GM21515 (cell line): ENCODE results near the gene UCP2.
"Not testable (repeated sequence)": the region's sequence is repeated elsewhere in the genome, so short reads cannot be mapped to it uniquely, and the experiment has no call there.

Experiments used
- ATAC-seq: cut with Tn5 transposase; IDR thresholded peaks from one replicate; pipeline ENCODE4 v1.9.1; 2021; ENCODE audit not compliant: unreplicated experiment

The UCP2 gene

GRCh38 chr11:73996161-73996747 lies 13.6 kb upstream of the UCP2 start:
- no peak for ATAC-seq

GRCh38 chr11:73995731-73996130 lies 13.1 kb upstream of the UCP2 start:
- ATAC-seq, result no peak

- peak; percentile 45 for ATAC-seq
Observed at GRCh38 chr11:73995247-73995646, 12.6 kb upstream of the UCP2 start.

- no peak for ATAC-seq
Observed at GRCh38 chr11:73991471-73992006, 8.9 kb upstream of the UCP2 start.

GRCh38 chr11:73990730-73991129 lies 8.1 kb upstream of the UCP2 start:
- no peak for ATAC-seq

- no peak for ATAC-seq
Observed at GRCh38 chr11:73989156-73989555, 6.5 kb upstream of the UCP2 start.

- no peak for ATAC-seq
Observed at GRCh38 chr11:73988227-73988626, 5.6 kb upstream of the UCP2 start.

GRCh38 chr11:73985661-73986060 lies 3.0 kb upstream of the UCP2 start:
- not testable (repeated sequence) for ATAC-seq

GRCh38 chr11:73983741-73984538 lies 1.3 kb upstream of the UCP2 start:
- no peak for ATAC-seq

- ATAC-seq, result peak; percentile 73
Observed at GRCh38 chr11:73982990-73983740, 522 bp upstream of the UCP2 start.

GRCh38 chr11:73981051-73981805 lies 1.4 kb downstream of the UCP2 start:
- no peak for ATAC-seq

GRCh38 chr11:73980001-73980961 lies 2.4 kb downstream of the UCP2 start:
- peak; percentile 45 for ATAC-seq

GRCh38 chr11:73978576-73979086 lies 4.0 kb downstream of the UCP2 start:
- no peak for ATAC-seq

- no peak for ATAC-seq
Observed at GRCh38 chr11:73977856-73978519, 4.7 kb downstream of the UCP2 start.

GRCh38 chr11:73976451-73977151 lies 6.0 kb downstream of the UCP2 start:
- ATAC-seq, result no peak

- ATAC-seq, result no peak
Observed at GRCh38 chr11:73975479-73975757, 7.2 kb downstream of the UCP2 start.

GRCh38 chr11:73974604-73975478 lies 7.8 kb downstream of the UCP2 start:
- ATAC-seq, result no peak
